ENCODE results near the gene UTS2B. TPM values are rescaled to one million over a fixed set of nuclear protein-coding genes. Genes with fewer than 3 reads are reported as not detected.

The UTS2B gene
- total RNA-seq, 1 experiment from 2014 or later: 1.1 TPM

DNA sequence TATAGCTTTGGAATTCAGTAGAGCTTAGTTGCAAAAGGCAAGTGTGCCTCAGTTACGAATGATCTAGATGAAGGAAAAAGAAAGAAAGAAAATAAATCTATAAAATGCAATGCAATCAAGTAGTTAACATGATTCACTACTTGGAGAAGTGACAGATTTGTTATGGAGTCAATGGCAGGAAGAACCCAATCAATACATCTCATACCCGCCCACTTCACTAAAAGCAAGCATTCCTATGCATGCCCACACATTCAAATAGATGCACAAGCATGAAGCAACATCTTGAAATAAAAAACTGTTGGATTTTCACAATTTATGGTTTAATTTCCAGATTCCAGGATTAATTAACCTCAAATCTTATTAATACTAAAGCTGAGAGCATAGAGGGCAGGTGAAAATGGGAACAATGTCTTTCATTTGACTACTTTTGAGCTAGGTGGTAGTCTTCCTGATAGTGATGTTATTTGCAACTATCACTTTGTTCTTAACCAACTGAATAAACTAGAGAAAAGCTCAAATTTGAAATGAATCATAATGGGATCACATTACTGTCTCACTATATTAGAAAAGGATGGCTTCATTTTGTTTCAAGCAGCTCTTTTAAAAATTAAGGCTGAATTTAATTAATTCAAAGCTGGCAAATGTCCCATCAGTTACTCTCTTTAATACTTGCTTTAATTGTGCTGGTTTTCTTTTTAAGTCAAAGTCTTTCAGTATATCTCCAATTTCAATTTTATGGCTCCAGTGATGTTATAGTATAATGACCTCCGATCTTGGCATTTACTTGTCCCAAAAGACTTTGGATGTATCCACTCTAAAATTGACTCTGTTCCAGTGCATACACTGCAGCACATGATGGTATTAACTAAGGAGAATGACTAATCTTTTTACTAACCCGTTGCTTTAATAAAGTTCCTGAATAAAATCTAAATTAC is 47.8 kb downstream of the UTS2B start:
- H3K79me2 ChIP-seq (ENCODE audit: low read depth): no peaks in the 10 kb centered on the region
- H3K4me2 ChIP-seq: no peak overlapping the region
- no peaks in the 10 kb centered on the region; the same call in 1 of the 2 replicates for H3F3A ChIP-seq (ENCODE audit: insufficient read depth, low read depth)
- intact Hi-C loops (cut with micrococcal nuclease; ENCODE audit: unreplicated experiment): no loop called here
- H3K9me3 ChIP-seq (ENCODE audit: insufficient read depth, low read depth): no peaks in the 10 kb centered on the region; the same call in none of the 2 replicates
- H3K4me3 ChIP-seq: no peak overlapping the region
- no TSS peak for BruUV-seq (replicated peaks)
- no peaks in the 10 kb centered on the region for H3K4me1 ChIP-seq (replicated peaks; ENCODE audit: insufficient read depth)
- H3K9me2 ChIP-seq (ENCODE audit: insufficient read depth): no peaks in the 10 kb centered on the region
- CTCF ChIA-PET: no interaction called here
- POLR2A ChIA-PET (ENCODE audit: unreplicated experiment): no interaction called here
- H3K27ac ChIP-seq: no peak overlapping the region
- no peak for TF ChIP-seq EZH2 (IDR thresholded peaks at IDR 0.05; ENCODE audit: low read depth)
- no peak for TF ChIP-seq CTCF (conservative IDR thresholded peaks at IDR 0.05)
- no peaks in the 10 kb centered on the region for H3K36me3 ChIP-seq (ENCODE audit: low read depth)
- no peaks in the 10 kb centered on the region for H3K27me3 ChIP-seq (ENCODE audit: insufficient read depth, low read depth)
- no peaks in the 10 kb centered on the region for H4K20me1 ChIP-seq (ENCODE audit: insufficient read depth)
- peak in 1 of 2 experiments; percentile 18 for DNase-seq
- no peak overlapping the region for H2AFZ ChIP-seq

GRCh38 chr3:191280882-191281281 is 49.4 kb downstream of the UTS2B start:
- no peaks in the 10 kb centered on the region for H3K27me3 ChIP-seq (ENCODE audit: insufficient read depth, low read depth)
- no TSS peak for BruUV-seq (replicated peaks)
- no peak overlapping the region for H2AFZ ChIP-seq
- peak in 1 of 2 experiments; percentile 20 for DNase-seq
- no peaks in the 10 kb centered on the region; the same call in none of the 2 replicates for H3K9me3 ChIP-seq (ENCODE audit: insufficient read depth, low read depth)
- H3K4me1 ChIP-seq (replicated peaks; ENCODE audit: insufficient read depth): no peaks in the 10 kb centered on the region
- intact Hi-C loops (cut with micrococcal nuclease; ENCODE audit: unreplicated experiment): no loop called here
- ChIA-PET POLR2A (ENCODE audit: unreplicated experiment) (interaction anchor here (0.6 kb wide), 1 partner anchor 861 kb away, joined by 4 read pairs; no protein-coding TSS in a partner anchor), CTCF (interaction anchor here (0.6 kb wide), 1 partner anchor 144 kb away, joined by 8 read pairs; no protein-coding TSS in a partner anchor)
- no peaks in the 10 kb centered on the region for H3K9me2 ChIP-seq (ENCODE audit: insufficient read depth)
- H3K79me2 ChIP-seq (ENCODE audit: low read depth): no peaks in the 10 kb centered on the region
- no peak overlapping the region for H3K4me2 ChIP-seq
- H3F3A ChIP-seq (ENCODE audit: insufficient read depth, low read depth): no peaks in the 10 kb centered on the region; the same call in 1 of the 2 replicates
- TF ChIP-seq CTCF (conservative IDR thresholded peaks at IDR 0.05) (no peak), EZH2 (IDR thresholded peaks at IDR 0.05; ENCODE audit: low read depth) (no peak)
- no peaks in the 10 kb centered on the region for H3K36me3 ChIP-seq (ENCODE audit: low read depth)
- no peak overlapping the region for H3K27ac ChIP-seq
- H3K4me3 ChIP-seq: no peak overlapping the region
- no peaks in the 10 kb centered on the region for H4K20me1 ChIP-seq (ENCODE audit: insufficient read depth)

GRCh38 chr3:191280111-191280510 is 50.2 kb downstream of the UTS2B start:
- ChIA-PET POLR2A (ENCODE audit: unreplicated experiment) (no interaction called here), CTCF (no interaction called here)

More at GRCh38 chr3:191280111-191280510, 50.2 kb downstream of the UTS2B start:
- no peak overlapping the region for H3K4me2 ChIP-seq
- no peak overlapping the region for H2AFZ ChIP-seq
- no peak for TF ChIP-seq CTCF (conservative IDR thresholded peaks at IDR 0.05)
- no peak for TF ChIP-seq EZH2 (IDR thresholded peaks at IDR 0.05; ENCODE audit: low read depth)
- no peak overlapping the region for H3K4me3 ChIP-seq
- no peak for DNase-seq
- H3K36me3 ChIP-seq (ENCODE audit: low read depth): no peaks in the 10 kb centered on the region
- H4K20me1 ChIP-seq (ENCODE audit: insufficient read depth): no peaks in the 10 kb centered on the region
- no TSS peak for BruUV-seq (replicated peaks)
- no peaks in the 10 kb centered on the region for H3K79me2 ChIP-seq (ENCODE audit: low read depth)
- no peaks in the 10 kb centered on the region; the same call in 1 of the 2 replicates for H3F3A ChIP-seq (ENCODE audit: insufficient read depth, low read depth)
- H3K4me1 ChIP-seq (replicated peaks; ENCODE audit: insufficient read depth): no peaks in the 10 kb centered on the region
- H3K27me3 ChIP-seq (ENCODE audit: insufficient read depth, low read depth): no peaks in the 10 kb centered on the region
- intact Hi-C loops (cut with micrococcal nuclease; ENCODE audit: unreplicated experiment): no loop called here
- no peak overlapping the region for H3K27ac ChIP-seq
- H3K9me2 ChIP-seq (ENCODE audit: insufficient read depth): no peaks in the 10 kb centered on the region
- no peaks in the 10 kb centered on the region; the same call in none of the 2 replicates for H3K9me3 ChIP-seq (ENCODE audit: insufficient read depth, low read depth)

Data from PC-9 (cell line).